Posterior cingulate gyrus (tissue), 11 donors: ENCODE measurements around the gene CNTFR.
"Not testable (repeated sequence)": the region's sequence is repeated elsewhere in the genome, so short reads cannot be mapped to it uniquely, and the experiment has no call there.

Source experiments
- DNase-seq, 10 donors: peaks; one replicate each; pipeline versions ENCODE4 v3.0.0 to v3.0.0-alpha.2; 2020 to 2021; ENCODE audit warnings: mixed read lengths in 3 of 10
- intact Hi-C: fragments of 100-400 bp; cut with DNase I; formaldehyde crosslinking; loops from one replicate; pipeline ENCODE4 v1.15.1; 2023

CNTFR gene

DNA sequence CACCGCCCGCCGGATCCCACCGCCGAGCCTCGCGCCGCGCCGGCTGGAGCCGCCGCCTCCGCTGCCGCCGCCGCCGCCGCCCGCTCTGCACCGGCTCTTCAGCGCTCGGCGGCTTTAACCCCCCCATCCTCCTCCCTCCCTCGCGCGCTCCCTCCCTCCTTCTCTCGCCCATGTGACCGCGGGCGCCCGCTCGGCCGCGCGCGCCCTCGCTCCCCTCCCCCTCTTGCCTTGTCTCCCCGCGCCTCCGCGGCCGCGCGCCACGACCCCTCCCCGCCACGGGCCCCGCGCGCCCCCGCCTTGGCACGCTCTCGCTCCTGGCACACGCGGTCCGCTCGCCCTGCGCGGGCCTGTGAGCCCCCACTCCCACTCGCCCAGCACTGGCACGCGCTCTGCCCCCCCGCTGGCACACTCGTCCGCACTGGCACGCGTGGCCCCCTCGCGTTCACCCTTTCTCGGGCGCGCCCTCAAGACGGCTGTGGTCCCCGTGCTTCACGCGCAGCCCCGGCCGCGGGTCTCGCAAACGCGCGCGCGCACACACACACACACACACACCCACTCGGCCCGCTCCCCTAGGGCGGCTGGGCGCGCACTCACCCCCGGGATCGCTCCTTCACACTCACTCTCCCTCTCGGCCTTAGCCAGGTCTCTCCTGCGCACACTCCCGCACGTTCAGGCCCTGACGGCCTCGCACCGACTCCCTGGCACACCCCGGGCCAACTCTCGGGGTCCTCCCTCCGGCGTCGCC, at the start of gene CNTFR:
CNTFR (minus strand) TSS at position 89 of the 745 bp plus-strand sequence. CDS start 20,743 bp downstream, outside the sequence.
- intact Hi-C loops, result loop anchor here (5.0 kb wide), 1 partner anchor 153 kb away; no protein-coding TSS in a partner anchor
- DNase-seq, result peak; percentile 46 to 94 (median 73)

DNA sequence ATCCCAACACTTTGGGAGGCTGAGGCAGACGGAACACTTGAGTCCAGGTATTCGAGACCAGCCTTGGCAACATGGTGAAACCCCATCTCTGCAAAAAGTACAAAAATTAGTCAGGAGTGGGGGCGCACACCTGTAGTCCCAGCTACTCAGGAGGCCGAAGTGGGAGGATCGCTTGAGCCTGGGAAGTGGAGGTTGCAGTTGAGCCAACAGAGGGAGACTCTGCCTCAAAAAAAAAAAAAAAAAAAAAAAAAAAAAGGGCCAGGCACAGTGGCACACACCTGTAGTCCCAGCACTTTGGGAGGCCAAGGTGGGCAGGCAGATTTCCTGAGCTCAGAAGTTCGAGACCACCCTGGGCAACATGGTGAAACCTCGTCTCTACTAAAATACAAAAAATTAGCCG, 49.8 kb upstream of the CNTFR start:
- DNase-seq, result peak in 1 of 10 donors; percentile 35
- intact Hi-C loops, result not testable (repeated sequence)

DNA sequence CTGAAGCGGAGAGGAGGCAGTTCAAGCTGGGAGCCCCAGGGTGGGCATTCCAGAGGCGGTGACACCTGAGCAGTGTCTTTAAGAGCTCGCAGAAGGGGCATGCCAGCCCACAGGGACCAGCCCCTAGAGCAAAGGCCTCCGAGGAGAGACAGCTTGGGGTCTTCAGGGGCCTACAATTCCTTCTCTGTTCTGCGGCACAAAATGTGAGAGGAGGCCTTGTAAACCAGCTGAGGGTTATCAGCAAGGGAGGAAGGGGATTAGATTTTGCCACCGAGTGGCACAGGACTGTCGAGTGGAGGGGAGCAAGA, 48.6 kb upstream of the CNTFR start:
- intact Hi-C loops, result no loop called here
- no peak for DNase-seq

DNA sequence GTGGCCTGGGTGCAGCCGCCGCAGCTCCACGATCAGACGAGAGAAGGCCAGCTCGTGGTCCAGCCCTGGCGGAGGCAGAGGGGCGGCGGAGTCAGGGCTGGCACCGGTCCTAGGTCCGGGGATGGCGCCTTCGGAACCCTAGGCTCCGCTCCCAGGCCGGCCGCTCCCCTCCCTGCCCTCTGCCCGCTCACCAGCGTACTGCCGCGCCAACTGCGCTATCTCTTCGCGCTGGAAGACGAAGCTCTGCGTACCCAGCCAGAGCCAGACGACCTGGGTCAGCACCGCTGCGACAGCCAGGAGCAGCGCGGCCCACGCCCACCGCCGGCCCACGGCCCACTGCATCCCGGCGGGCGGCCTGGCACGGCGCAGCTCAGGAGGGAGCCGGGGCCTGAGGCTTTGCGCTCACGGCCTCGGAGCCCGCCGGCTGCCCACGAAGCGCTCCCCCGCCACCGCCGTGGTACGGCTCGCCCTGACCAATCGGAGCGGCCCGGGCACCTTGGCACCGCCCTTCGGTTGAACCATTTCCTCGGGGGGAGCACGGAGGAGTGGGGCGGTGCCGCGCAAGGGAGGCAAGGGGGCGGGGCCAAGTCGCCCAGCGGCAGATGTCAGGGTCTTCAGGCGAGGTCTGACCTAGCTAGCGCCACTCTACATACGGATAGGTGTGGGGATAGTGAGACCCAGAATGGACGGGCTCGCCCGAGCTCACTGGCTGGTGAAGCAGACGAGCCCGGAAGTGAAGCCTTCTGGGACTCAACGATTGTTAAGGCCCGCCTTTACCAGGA, 48.0 kb upstream of the CNTFR start, which contains the start of gene SIGMAR1:
SIGMAR1 (minus strand) TSS at position 432 of the 782 bp plus-strand sequence; CDS start at position 342, 90 bp downstream.
- DNase-seq, result peak; percentile 92 to 99 (median 96)
- intact Hi-C loops, result no loop called here

DNA sequence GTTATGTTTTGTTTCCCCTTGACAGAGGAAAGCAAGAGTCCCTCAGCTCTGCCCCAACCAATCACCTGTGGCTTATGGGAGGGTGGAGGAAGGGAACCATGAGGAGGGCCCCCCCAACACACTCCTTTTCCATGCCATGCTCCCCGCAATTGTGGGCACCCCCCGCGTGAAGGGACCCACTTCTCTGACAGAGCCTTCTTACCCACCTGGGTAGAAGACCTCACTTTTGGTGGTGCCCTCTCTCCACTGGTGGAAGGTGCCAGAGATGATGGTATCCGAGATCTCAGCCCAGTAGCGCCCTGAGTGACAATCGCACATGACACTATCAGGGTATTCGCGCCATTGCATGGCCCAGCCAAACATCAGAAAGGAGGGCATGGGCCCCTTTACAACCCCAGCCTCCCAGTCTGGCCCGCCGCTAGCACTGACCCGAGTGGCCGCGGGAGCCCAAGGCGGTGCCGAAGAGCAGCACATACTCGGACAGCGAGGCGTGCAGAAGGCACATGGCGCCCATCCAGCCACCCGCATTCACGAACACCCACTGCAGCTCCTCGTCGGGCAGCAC, 47.3 kb upstream of the CNTFR start:
- DNase-seq, result peak in 4 of 10 donors; percentile 42 to 91 (median 68)
- intact Hi-C loops, result no loop called here

GRCh38 chr9:34635556-34635955, 46.0 kb upstream of the CNTFR start:
- DNase-seq, result peak in 1 of 10 donors; percentile 67
- intact Hi-C loops, result no loop called here

GRCh38 chr9:34634551-34635248, 45.2 kb upstream of the CNTFR start:
- peak in 1 of 10 donors; percentile 43 for DNase-seq
- intact Hi-C loops, result loop anchor here (1.0 kb wide), 1 partner anchor 22 kb away; the partner anchor contains the start of gene RPP25L

DNA sequence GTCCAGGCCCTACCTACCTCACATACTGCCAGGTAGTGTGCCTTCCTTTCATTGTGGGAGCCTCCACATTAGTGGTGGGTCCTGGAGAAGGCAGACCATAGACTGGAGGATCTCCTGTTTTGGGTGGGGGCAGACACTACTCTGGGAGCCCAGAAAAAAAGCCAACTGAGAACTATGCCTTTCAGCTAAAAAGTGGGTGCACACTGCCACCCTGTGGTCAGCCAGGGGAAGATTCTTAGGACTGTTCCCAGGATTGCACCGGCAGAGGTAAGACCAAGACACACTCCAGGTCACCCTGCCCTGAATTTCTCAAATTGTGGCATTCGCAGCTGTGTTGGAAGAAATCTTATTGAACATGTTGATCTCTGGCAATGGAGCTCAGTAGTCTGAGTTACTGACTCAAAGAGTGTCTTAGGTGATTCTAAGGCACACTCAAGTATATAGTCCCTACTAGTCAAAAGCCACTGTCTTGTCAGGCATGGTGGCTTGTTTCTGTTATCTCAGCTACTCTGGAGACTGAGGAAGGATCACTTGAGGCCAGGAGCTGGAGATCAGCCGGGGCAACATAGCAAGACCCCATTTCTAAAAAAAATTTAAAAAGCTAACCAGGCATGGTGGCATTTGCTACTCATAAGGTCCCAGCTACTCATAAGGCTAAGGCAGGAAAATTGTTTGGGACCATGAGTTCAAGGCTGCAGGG, 44.5 kb upstream of the CNTFR start:
- intact Hi-C loops, result loop anchor here (1.0 kb wide), 1 partner anchor 22 kb away; the partner anchor contains the start of gene RPP25L
- peak; percentile 38 to 95 (median 74) for DNase-seq

DNA sequence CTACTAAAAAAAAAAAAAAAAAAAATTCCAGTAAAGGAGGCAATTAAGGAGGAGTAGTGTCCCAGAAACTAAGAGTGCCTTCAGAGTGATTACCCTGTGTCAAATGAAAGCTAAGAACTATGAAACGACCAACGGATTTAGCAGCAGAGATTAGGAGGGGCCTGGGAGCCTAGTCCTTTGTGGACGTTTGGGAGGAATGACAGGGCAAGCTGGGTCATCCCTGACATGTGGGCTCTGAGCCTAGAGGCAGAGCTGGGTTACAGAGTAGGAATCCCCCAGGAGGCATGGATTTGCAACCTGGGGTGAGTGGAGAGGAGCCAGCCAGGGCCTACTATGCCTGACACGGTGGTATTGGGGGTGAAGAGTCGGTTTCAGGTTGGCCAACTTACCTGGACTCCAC, 43.6 kb upstream of the CNTFR start:
- intact Hi-C loops, result no loop called here
- DNase-seq, result peak in 2 of 10 donors; percentile 15 to 43

DNA sequence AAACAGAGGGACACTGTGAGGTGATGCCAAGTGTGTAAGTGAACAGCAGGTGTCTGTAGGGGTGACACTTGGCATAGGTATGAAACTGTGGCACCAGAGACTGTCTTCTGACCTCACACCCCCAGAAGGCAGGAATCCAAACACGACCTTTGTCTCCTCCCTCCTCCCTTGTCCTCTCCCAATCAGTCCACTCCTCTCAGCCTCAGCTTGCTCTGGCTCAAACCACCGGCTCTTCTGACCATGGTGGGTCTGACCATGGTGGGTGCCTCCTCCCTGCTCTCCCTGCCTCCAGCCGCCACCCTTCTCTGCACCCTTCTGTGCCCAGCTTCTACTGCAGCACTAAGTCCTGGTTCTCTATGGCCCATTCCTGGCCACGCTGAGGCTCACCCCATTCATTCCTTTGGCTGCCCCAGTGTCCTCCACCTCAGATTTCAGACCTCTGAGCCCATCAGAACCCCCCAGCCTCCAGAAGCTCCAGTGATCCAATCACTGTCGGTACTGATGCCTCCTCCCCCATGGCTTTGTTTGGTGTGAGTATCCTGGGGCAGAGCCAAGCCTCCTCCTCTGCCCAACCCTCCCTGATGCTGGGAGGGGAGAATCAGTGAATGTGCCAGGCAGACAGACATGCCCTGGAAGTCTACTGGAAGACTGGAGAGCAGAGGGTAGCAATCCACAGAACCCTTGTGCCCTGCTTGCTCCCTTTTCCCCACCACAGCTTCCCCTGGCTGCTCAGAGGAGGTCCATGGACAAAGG, 41.1 kb upstream of the CNTFR start:
- DNase-seq, result peak in 2 of 10 donors; percentile 6 to 52
- intact Hi-C loops, result no loop called here

- intact Hi-C loops, result no loop called here
- DNase-seq, result peak in 1 of 10 donors; percentile 32
Observed at GRCh38 chr9:34629491-34629808, 39.9 kb upstream of the CNTFR start.

- DNase-seq, result peak in 2 of 10 donors; percentile 64 to 74
- intact Hi-C loops, result no loop called here
Observed at GRCh38 chr9:34628656-34629490, 39.3 kb upstream of the CNTFR start, which contains the start of gene ARID3C. ARID3C (minus strand) TSS chr9:34629066; CDS start chr9:34628014, 1,052 bp downstream.

DNA sequence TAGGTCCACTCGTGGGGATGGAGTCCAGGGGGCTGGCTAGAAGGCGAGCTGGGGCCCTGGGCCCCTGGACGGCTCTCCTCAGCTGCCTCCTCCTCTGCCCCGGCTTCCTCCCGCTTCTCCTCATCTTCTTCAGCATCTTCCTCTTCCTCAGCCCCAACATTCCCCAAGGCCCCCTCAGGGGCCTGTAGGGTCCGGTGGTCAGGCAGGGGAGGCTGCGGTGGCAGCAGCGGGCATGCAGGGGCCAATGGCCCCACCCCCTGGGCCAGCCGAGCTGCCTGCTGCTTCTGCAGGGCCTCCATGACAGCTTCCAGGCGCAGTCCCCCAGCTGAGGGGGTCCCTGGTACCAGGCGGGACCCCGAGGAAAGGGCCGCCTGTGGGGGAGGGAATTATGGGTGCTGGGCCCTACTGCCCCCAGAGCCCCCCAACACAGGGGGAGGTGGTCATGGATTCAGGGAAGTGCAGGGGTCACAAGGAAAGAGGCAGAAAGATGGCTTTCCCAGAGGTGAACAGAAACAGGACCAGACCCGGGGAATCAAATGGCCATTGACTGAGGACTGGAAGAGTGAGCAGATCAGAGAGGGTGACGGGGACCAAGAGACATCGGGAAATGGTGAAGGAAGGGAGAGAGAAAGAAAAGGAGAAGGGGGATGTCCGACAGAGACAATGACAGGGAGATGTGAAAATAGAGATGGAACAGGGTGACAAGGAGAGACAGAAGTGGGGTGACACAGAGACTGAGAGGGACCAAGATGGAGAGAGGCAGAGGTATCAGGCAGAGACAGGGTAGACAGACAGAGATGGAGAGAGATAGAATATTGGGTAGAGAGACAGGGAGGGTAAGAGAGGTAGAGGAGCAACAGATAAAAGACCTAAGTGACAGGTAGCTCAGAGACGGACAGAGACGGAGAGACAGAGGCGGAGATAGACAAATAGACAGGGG, 38.5 kb upstream of the CNTFR start:
- intact Hi-C loops, result no loop called here

DNA sequence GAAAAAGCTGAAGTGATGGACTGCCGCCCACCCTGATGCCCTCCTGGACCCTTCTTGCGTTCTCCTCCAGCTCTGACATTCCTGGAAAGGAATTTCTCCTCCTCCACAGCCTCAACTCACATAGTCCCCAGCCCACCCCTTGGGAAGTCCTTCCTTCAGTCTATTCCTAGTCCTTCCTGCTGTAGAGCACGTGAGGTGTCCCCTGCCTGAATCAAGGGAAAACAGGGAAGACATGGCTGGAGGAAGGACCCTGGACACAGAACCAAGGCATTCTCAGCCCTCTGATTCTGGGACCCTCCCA, 35.6 kb upstream of the CNTFR start:
- intact Hi-C loops, result no loop called here
- DNase-seq, result peak in 2 of 10 donors; percentile 4 to 8

More for the DNA sequence above, 38.5 kb upstream of the CNTFR start:
- peak in 2 of 10 donors; percentile 25 to 64 for DNase-seq

DNA sequence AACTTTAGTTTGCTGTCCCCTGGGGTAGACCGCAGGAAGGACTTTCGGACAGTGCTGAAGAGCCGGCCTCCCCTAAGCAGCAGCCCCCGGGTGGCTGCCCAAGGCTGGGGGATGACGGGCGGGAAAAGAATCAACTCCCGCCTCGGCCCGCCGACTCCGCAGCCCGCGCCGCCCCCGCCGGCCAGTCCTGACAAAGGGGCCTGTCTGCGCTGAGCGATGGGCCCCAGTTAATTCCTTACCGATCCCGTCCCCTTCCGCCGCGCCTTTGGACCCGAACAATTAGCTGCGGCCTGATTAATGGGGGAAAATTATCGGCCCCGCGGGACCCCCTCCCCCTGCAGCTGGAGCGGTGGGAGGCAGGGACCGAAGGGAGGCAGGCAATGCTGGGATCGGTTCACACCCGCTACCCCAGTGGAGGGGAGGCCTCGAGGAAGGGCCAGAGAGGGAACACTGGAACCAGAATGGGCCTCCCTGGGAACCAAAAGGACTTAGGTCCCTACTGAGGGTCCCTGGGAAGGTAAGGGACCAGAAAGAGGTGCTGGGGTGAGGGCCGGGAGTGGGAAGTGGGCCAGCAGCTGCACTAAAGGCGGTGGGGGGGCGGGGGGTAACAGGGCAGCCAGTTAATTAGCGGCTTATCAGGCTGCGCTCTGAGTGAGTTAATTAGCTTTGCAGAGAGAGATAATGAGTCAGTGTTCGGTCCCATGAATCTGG, 35.1 kb upstream of the CNTFR start:
- DNase-seq, result peak in 2 of 10 donors; percentile 25 to 77
- intact Hi-C loops, result no loop called here

DNA sequence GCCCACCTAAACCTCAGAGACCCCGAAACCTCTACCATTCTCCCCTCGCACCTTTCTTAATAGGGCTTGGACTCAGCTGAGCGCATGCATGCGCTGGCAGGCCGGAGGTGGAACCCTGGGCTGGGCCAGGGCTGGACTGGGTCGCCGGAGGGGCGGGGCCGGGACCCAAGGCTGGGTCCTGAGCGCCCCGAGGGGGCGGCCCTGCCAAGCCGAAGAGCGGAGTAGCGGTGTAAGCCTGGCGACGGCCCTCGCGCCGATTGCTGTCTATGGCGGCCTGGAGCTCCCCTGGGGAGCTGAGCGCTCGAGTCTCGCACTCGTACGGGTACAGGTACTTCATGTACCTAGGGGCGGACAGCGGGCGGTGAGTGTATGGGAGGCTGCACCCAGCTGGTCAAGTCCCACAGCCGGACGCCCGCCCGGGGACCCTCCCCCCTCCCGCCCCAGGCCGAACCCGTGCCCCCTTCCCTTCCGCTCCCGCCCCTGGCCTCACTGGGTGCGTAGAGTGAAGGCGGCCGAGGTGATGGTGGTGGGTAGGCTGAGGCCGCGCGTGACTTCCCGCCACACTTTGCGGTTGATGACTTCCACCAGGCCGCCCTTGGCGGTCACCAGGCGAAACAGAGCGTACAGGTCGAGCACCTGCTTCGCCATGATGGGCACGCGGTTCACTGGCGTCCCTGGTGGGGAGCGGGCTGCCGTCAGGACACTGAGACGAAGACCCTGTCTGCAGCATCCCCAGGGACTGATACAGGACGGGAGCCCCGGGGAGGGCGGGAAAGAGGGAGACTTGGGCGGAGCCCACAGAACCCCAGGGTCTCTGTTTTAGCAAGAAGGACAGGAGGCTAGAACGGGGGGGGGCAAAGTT, 34.1 kb upstream of the CNTFR start:
- peak in 2 of 10 donors; percentile 66 to 74 for DNase-seq
- intact Hi-C loops, result no loop called here
